GM12872 (cell line): ENCODE measurements around the gene SEPTIN10.

Source experiments
- CTCF ChIP-seq: IDR thresholded peaks from 3 replicates; pipeline ENCODE4 v1.5.1; 2011; ENCODE audit warnings: low read depth, mild to moderate bottlenecking, low read length, moderate library complexity; ENCODE audit not compliant: insufficient read depth

SEPTIN10 gene

GRCh38 chr2:109526442-109526970, 87.3 kb downstream of the SEPTIN10 start:
- no peak for TF ChIP-seq CTCF

GRCh38 chr2:109525836-109526235, 87.9 kb downstream of the SEPTIN10 start:
- TF ChIP-seq CTCF: no peak

- TF ChIP-seq CTCF: no peak
Observed at GRCh38 chr2:109523536-109524361, 90.0 kb downstream of the SEPTIN10 start.

DNA sequence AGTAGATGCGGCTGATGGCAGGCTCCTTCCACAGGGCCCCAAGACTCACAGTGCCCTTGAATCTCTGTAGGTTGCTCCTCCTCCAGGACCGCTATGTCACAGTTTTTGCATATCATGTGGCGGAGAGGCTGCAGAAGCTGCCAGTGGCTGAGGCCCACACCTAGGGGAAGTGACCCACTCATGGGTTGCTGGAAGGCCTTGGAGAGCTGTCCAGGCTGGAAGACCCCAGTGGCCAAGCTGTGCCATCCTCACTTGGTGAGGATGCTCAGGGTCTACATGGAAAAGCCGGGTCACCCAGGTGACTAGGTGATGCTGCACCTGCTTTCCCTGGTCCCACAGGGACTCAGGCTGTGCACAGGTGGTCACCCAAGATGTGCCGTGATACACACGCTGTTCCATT, 90.6 kb downstream of the SEPTIN10 start:
- TF ChIP-seq CTCF: no peak

DNA sequence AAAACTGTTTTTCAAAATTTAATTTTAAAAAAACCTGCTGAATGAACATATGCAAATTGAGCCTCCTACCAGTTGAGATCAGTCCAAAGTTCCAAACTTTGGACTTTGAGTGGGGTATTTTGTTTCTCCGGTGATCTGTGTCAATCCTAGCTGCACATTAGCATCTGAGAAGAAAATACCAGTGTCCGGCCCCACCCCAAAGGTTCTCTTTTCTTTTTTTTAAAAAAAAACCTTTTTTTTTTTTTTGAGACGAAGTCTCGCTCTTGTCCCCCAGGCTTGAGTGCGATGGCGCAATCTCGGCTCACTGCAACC, 91.7 kb downstream of the SEPTIN10 start:
- no peak for TF ChIP-seq CTCF

DNA sequence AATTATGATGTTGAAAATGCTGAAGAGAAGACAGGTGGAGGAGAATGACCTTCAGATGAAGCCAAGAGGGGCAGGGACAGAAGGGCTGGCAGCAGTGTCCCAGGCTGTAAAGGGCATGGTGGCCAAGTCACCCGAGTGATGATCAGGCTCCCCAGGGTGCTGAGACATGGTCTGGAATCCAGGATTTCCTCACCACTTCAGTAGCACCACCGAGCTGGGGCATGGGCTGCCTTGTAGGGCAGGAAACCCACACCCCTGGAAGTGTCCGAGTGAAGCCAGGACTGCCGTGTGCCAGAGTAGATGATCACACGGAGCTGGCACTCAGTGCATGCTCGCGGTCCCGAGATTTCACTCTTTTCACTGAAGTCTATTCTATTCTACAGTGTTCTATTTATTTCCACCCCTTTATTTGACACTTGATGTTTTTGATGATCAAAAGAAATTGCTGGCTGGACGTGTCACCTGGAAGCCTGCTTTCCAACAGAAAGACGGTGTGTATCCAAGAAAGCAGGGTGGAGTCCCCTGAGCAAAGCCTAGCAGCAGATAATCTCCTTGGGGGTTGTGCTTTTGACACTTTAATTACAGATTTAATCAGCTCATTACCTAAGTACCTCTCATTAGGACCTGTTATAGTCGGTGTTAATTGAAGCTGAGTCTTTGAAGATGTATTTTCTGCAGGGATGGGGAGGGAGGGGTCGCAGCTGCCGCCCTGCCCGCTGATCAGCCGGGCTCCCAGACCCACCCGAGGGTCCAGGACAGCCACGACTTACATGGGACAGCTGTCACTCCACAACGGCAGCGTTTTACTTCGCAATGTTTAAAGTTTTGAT, 92.3 kb downstream of the SEPTIN10 start:
- no peak for TF ChIP-seq CTCF

- TF ChIP-seq CTCF: no peak
Observed at GRCh38 chr2:109519513-109519912, 94.3 kb downstream of the SEPTIN10 start.
